Daoy (cell line): ENCODE data around the gene REEP6. TPM values are rescaled to one million over a fixed set of nuclear protein-coding genes. Genes with fewer than 3 reads are reported as not detected.
"Not testable (repeated sequence)": the region's sequence is repeated elsewhere in the genome, so short reads cannot be mapped to it uniquely, and the experiment has no call there.

Experiments used
- DNase-seq: peaks from one replicate; pipeline ENCODE4 v3.0.0-alpha.2; 2015; ENCODE audit warnings: low read depth
- total RNA-seq: library from RNA; depleted of rRNA; stranded (reverse); fragments of >200 nt; shearing (Covaris generic); gene quantifications from 2 replicates; pipeline ENCODE4 v1.2.3, GENCODE V29; 2014

The REEP6 gene
- total RNA-seq, 1 experiment from 2014 or later, result 3.7 TPM

DNA sequence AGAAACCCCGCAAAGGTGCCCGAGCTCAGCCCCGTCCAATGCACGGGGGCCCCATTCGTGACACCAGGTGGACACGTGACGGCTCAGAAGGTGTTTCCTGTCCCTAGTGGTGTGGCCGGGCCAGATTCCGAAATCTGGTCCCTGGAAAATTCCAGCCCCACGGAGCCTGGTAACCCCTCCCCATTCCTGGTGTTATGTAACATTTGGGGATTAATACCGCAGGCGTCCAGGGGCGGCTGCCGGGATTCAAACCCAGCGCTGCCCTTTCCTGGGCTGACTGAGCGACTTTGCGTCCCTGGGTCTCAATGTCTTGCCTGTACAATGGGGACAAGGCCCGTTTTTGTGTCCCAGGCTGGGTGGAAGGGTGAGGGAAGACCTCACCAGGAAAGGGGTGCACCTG is 31.9 kb downstream of the REEP6 start:
- no peak for DNase-seq

DNA sequence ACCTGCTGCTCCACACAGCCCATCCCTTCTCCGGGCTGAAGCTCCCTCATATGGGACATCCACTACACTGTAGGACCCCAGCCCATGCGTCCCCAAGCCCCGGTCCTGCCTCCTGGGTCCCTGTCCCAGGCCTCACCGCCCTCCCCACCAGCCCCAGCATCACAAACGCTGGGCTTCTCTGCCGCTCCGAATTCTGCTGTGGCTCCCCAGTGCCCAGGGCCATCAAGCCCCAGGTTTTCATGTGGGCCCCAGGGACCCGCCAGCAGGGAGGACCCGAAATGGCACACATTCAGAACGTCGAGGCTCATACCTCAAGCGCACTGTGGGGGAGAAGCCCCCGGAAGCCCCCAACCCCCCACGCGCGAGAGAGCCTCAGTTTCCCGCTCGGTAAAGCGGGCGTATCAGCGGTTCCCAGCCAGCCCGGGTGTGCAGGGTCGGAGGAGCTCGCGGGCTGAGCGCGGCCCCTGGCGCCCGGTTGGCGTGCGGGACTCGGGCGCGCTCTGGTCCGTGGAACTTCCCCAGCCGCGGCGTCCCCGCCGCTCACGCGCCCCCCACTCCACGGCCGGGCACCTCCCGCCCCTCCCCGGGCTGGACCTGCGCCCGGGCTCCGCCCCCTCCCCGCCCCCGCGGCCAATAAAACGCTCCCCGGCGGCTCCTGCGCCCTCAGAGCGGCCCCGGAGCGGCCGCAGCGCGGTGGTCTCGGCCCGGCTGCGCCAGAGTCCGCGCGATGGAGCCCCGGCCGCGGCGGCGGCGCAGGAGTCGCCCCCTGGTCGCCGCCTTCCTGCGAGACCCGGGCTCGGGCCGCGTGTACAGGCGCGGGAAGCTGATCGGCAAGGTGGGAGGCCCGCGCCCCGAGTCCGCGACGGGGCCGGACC is 32.7 kb downstream of the REEP6 start, which contains the start of gene PLK5:
PLK5 (plus strand) TSS at position 666 of the 875 bp plus-strand sequence. CDS start 2,920 bp downstream, outside the sequence.
- no peak for DNase-seq

DNA sequence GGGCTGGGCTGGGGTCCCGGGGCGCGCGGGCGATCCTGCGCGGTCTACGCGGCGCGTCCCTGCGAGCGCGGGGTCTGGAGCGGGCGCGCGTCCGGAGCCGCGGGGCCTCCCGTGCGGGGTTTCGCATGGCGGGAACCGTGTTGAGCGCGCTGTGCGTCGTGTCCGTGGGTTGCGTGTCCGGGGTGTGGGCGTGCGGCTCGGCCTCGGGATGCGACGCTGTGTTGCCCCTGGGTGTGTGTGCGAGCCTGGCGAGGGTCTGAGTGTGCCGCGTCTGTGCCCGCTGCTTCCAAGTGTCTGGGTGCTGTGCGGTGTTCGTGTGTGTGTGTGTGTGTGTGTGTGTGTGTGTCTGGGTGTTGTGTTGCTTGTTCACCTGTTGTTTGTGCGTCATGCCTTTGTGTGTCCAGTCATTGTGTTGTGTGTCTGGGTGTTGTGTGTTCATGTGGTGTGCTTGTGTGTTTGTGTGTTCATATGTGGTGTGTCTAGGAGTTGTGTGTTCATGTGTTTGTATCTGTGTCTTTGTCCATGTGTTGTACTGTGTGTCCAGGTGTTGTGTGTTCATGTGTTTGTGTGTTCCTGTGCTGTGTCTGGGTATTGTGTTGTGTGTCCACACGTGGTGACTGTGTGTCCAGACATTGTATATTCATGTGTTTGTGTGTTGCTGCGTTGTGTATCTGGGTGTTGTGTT is 33.4 kb downstream of the REEP6 start:
- no peak for DNase-seq

DNA sequence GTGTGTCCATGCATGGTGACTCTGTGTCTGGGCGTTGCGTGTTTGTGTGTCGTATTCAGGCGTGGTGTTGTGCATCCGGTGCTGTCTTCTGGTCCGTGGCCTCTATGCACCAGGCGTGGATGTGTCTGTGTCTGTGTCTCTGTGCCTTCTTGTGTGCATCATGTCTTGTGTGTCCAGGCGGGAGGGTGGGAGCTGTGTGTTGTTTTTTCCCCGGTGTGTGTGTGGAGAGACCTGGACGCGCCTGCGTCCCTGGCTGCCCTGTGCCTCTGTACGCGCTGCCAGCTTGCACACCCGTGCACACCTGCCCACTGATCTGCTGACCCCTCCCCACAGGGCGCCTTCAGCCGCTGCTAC is 34.0 kb downstream of the REEP6 start:
- DNase-seq, result no peak

DNA sequence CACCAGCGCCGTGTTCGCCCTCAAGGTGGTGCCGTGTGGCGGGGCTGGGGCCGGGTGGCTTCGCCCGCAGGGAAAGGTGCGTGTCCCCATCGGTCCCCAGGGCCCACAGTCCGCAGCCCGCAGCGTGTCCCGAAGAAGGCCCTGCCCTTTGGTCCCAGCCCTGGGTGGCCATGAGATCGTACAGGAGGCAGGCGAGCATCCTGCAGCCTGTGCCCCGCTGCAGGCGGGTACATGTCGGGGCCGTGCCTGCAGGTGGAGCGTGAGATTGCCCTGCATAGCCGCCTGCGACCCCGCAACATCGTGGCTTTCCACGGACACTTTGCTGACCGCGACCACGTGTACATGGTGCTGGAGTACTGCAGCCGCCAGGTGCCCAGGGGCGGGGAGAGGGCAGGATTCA is 34.4 kb downstream of the REEP6 start:
- DNase-seq, result no peak

DNA sequence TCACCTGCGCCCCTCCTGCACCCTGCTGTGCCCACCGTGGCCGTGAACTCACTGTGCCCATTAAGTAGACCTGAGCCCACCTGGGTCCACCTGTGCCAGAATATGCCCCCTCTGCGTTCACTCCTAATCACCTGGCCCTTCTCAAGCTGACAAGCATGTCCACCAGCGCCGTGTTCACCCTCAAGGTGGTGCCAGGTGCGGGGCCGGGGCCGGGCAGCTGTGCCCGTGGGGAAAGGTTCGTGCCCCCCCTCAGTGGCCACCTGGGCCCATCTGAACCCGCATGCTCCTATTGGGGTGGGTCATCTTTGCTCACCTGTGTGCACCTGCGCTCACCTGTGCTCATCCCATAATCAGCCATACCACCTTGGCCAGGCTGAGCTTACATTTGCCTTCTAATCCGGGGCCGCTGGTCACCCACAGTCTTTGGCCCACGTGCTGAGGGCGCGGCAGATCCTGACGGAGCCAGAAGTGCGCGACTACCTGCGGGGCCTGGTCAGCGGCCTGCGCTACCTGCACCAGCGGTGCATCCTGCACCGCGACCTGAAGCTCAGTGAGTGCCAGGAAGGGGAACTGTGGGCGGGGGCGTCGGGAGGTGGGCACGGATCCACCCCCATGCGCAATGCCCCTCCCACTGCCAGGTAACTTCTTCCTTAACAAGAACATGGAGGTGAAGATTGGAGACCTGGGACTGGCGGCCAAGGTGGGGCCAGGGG is 35.2 kb downstream of the REEP6 start:
- DNase-seq, result no peak

DNA sequence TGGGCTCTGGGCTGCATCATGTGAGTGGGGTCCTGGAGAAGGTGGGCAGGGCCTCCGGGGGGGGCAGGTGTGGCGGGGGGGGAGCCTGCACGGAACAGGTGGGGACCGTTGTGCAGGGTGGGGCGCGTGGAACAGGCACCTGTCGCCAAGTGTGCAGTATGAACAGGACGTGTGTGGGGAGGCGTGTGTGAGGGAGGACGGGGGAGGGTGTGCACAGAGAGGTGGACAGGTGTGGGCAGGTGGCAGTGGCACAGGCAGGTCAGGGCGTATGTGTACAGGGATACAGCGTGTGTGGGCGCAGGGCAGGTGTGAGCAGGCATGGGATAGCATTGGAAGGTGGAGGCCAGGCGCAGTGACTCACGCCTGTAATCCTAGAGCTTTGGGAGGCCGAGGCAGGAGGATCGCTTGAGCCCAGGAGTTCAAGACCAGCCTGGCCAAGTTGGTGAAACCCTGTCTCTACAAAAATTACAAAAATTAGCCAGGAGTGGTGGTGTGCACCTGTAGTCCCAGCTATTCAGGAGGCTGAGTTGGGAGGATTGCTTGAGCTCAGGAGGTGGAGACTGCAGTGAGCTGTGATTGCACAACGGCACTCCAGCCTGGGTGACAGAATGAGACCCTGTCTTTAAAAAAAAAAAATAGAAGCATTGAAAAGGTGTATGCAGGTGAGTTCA is 36.1 kb downstream of the REEP6 start:
- DNase-seq, result no peak

DNA sequence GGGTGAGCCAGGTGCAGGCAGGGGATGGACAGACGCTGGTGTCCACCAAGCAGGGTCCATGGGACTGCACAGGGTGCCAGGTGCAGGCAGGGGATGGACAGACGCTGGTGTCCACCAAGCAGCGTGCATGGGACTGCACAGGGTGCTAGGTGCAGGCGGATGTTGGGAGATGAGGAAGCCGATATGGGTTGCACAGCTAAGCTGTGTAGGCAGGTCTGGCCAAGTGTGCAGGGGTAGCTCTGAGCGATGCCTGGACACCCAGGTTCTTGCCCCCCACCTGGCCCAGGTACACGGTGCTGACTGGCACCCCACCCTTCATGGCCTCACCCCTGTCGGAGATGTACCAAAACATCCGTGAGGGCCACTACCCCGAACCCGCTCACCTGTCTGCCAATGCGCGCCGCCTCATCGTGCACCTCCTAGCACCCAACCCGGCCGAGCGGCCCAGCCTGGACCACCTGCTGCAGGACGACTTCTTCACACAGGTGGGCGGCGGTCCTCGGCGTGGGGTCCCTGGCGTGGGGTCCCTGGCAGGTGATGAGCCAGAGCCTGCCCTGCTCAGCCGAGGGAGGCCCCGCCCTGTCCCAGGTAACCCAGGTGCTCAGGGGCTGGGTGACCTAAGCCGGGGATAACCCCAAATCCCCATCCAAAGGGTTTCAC is 36.8 kb downstream of the REEP6 start:
- no peak for DNase-seq

DNA sequence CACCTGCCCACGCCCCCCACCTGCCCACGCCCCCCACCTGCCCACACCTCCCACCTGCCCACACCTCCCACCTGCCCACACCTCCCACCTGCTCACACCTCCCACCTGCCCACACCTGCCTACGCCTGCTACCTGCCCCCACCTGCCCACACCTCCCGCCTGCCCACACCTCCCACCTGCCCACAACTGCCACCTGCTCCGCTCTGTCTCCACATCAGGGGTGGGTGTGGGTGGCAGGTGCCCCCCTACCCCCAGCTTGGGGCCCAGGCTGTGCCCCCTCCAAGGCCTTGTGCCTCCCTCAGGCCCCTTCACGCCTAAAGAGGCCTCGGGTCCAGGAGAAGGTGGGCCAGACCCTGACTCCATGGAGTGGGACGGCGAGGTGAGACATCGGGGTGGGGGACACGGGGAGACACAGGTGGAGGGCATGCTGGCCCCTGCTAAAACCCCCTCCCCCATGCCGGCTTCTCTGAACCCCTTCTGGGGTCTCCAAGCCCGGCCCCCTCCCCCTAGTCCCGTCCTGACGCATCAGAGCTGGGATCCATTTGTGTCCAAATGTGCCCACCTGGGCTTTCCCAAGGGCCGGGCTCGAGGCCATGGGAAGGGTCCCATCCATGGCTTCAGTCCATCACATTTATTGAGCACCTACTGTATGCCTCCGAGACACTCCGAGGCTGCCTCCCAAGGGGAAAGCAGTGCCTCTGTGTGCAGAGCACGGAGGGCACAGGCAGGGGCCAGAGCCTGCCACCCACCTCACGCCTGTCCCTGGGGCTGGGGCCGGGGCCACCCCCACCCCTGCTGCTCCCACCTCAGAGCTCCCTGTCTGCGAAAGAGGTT is 37.8 kb downstream of the REEP6 start:
- no peak for DNase-seq

DNA sequence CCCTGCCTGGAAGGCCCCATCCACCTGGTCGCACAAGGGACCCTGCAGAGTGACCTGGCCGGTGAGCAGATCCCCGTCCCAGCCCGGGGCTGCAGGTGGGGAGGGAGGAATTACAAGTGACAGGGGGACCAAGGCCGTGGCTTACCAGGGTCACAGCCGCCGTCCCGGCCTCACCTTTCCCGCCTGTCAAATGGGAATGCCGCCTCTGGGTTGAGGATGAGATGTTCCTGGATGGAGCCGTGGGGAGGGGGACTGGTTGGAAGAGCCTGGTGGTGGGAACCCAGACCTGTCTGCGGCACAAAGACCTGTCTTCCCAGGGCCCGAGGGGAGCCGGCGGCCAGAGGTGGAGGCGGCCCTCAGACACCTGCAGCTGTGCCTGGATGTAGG is 38.4 kb downstream of the REEP6 start:
- no peak for DNase-seq

DNA sequence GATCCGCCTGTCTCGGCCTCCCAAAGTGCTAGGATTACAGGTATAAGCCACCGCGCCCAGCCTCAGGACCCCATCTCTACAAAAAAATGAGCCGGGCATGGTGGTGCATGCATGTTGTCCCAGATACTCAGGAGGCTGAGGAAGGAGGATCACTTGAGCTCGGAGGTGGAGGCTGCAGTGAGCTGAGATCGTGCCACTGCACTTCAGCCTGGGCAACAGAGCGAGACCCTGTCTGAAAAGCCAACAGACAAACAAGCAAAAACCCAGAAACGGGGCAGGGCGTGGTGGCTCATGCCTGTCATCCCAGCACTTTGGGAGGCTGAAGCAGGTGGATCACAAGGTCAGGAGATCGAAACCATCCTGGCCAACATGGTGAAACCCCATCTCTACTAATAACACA is 39.9 kb downstream of the REEP6 start:
- not testable (repeated sequence) for DNase-seq

DNA sequence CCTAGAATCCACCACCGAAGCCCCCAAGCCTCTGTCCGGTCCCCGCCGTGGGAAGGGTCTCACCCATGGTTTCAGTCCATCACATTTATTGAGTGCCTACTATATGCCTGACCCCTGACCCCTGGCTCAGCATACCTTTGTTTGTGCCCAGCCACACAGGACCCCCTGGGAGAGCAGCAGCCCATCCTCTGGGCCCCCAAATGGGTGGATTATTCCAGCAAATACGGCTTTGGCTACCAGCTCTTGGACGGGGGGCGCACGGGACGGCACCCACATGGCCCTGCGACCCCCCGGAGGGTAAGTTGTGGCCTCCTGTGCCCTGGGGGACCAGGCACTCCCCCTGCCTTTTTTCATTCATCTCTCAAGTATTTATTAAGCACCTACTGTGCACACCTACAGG is 40.6 kb downstream of the REEP6 start:
- no peak for DNase-seq

DNA sequence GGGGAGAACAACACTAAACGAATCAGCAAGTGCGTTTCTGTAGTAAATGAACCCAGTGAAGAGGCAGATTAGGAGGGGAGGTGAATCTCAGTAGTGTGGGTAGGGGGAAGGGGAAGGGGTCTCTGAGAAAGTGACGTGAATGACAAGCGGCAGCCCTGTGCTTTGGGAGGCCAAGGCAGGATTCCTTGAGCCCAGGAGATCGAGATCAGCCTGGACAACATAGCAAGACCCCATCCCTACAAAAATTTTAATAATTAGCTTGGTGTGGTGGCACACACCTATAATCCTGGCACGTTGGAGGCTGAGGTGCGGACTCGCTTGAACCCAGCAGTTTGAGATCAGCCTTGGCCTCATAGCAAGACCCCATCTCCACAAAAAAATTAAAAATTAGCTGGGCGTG is 41.0 kb downstream of the REEP6 start:
- no peak for DNase-seq

DNA sequence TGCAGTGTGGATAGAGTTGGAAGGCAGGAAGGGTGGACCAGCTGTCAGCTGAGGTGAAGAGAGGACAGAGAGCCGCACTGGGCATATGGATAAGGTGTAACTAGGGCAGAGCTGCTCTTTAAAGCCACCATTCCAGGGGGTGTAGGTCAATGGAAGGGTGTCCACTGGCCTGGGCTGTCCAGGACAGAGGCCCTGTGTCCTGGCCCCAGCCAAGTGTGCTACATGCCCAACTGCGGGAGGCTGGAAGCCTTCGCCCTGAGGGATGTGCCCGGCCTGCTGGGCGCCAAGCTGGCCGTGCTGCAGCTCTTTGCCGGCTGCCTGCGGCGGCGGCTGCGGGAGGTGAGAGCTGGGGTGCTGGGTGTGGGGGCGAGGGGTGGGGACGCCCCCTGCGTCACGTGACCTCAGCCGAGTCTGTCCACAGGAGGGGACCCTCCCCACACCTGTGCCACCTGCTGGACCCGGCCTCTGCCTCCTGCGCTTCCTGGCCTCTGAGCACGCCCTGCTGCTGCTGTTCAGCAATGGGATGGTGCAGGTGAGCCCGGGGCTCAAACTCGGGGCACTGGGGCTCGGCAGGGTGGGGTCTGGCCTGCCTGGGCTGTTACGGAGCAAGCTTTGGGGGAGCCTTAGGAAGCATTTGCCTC is 42.6 kb downstream of the REEP6 start:
- DNase-seq, result no peak

DNA sequence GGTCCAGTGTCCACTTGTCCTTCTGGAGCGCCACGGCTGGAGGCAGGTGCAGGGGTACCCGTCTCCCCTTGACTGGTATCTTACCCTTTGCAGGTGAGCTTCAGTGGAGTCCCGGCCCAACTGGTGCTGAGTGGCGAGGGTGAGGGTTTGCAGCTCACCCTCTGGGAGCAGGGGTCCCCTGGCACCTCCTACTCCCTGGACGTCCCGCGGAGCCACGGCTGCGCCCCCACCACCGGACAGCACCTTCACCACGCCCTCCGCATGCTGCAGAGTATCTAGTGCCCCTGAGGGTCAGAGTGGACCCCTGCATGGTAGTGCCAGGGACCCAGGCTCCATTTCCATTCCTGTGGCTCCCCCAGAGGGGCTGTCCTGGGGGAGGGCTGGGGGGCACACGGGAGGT is 44.0 kb downstream of the REEP6 start:
- no peak for DNase-seq

DNA sequence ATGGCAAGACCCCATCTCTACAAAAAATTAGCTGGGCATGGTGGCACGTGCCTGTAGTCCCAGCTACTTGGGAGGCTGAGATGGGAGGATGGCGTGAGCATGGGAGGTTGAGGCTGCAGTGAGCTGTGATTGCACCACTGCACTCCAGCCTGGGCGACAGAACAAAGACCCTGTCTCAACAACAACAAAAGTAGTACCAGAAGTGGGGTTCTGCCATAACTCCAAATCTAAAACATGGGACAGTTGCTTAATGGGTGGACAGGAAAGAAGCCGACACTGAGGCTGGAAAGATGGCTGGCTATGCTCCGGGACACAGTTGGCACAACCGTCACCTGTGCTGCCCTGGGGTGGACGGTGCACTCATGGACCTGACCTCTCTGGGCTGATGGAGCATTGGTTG is 44.7 kb downstream of the REEP6 start:
- not testable (repeated sequence) for DNase-seq

DNA sequence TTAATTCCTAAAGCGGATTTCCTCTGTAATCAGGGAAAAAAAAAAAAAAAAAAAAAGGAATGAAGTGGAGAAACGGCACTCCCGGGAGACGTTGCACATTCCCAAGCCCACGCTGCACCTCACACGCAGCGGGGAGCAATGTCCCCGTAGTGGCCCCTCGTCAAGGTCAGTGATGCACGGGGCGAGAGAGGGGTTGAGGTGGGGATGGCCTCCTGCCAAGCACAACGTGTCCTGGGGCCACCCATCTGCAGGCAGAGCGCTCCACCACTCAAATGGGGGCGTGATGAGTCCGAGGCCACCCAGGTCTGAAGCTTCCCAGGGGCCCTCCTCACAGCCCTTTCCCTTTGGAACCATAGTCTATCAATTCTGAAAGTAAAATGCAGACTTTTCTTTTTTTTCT is 48.0 kb downstream of the REEP6 start:
- DNase-seq, result no peak

DNA sequence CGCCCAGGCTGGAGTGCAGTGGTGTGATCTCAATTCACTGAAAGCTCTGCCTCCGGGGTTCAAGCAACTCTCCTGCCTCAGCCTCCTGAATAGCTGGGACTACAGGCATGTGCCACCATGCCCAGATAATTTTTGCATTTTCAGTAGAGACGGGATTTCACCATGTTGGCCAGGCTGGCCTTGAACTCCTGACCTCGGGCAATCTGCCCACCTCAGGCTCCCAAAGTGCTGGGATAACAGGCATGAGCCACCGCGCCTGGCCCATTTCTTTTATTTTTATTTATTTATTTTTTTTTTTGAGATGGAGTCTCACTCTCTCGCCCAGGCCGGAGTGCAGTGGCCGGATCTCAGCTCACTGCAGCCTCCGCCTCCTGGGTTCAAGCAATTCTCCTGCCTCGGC is 48.8 kb downstream of the REEP6 start:
- not testable (repeated sequence) for DNase-seq

DNA sequence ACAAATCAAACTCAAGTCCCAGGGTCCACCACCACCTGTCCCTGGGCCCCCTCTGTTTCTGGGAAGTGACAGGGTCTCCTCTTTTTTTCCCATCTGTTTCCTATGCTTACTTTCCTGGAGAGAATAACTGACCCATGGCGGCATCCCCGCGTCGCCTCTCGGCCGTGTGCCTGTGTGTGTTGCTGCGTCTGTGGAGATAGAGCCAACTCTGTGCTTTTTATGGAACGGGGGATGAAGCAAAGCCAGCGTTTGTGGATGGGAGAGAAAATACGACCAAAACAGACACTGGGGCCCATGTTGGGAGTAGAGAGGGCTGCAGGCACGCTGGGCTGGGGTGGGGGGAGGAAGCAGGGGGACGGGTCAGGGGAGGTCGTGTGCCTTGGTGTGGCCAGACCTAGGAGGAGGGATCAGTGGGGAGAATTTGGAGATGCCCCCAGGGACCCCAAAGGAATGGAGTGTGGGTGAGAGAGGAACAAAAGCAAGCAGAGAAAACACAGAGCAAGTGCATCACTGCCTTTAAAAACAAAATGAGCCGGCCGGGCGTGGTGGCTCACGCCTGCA is 49.5 kb downstream of the REEP6 start:
- no peak for DNase-seq
